NCI-H2227 (cell line): ENCODE results near the gene SCFD2.

Source experiments
- DNase-seq: peaks from one replicate; lab custom pipeline; 2025; ENCODE audit not compliant: unreplicated experiment; lab: John Stamatoyannopoulos, UW

SCFD2 gene

GRCh38 chr4:53019485-53020382 lies 346.1 kb downstream of the SCFD2 start:
- no peak for DNase-seq

- DNase-seq: no peak
These were observed 347.4 kb downstream of the SCFD2 start for GRCh38 chr4:53018471-53018870.

- DNase-seq: no peak
These were observed 349.6 kb downstream of the SCFD2 start for GRCh38 chr4:53016099-53016820.

GRCh38 chr4:53015681-53016080 lies 350.2 kb downstream of the SCFD2 start:
- peak; percentile 54 for DNase-seq

GRCh38 chr4:53014881-53015280 lies 351.0 kb downstream of the SCFD2 start:
- DNase-seq: no peak

GRCh38 chr4:53013873-53014775 lies 351.7 kb downstream of the SCFD2 start:
- DNase-seq: no peak

DNA sequence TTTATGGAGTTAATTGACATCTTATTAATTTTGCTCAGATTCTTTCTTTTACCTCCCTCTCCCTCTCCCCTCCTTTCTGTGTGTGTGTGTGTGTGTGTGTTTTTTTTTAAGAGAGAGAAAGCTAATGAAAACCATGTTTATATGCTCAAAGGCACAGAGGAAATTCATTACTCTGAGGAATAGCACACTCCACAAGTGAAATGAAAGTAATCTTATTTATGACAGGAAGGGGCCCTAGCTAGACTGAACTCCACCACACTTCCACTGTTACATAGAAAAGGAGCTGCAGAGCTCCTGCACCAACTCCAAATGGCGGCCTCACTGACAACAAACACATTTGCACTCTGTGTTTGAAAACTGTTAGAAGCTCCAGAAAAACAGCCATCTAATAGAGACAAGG lies 353.1 kb downstream of the SCFD2 start:
- DNase-seq: no peak

DNA sequence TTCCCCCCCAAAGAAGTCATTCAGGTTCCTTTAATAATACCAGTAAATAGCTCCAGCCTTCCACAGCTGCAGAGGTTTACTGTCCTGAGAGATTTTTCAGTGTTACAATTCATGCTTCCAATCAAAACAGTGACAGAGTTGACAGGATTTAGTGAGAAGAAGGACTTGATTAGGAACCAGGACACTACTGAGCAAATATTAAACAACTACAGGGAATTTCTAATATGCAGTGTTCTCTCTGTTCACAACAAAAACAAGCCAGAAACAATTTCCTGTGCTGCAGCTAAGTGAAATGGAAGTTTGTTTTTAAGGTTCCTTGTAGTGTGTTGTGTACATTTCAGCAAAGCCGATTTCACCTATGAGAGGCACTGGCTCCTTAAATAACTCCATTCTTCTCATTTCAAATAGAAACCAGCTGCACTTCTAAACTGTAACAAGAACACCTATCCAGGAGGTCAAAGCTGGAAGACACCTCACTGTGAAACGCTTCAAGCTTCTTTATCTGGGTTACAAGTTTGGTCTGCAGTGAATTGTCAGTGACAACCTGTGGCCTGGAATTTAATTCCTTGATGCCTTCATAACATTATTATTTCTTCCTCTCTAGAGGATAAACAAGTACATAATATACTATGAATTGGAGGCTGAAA lies 354.5 kb downstream of the SCFD2 start:
- DNase-seq: no peak

DNA sequence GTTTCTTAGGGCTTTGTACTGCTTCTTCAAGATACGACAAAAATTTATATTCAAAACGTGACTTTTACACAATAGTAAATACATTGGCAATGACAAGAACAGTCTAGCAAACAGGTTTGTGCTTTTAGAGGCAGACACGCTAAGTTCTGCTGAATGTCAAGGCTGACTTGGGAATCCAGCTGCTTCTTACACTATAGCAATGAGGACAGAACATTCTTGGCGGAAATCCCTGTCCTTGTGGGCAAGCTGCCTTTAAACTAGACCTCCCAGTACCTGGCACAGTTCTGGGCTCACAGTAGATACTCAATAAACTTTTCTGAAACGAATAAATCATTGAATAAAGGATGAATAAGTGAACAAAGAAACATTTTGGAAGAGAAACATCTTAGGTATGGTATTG lies 355.5 kb downstream of the SCFD2 start:
- no peak for DNase-seq

GRCh38 chr4:53009824-53010223 lies 356.0 kb downstream of the SCFD2 start:
- DNase-seq: no peak

GRCh38 chr4:53007024-53007423 lies 358.8 kb downstream of the SCFD2 start:
- no peak for DNase-seq

GRCh38 chr4:53005808-53006207 lies 360.1 kb downstream of the SCFD2 start:
- DNase-seq: no peak

GRCh38 chr4:53005149-53005546 lies 360.7 kb downstream of the SCFD2 start:
- no peak for DNase-seq

GRCh38 chr4:53004497-53005148 lies 361.2 kb downstream of the SCFD2 start:
- DNase-seq: no peak

GRCh38 chr4:53003959-53004358 lies 361.9 kb downstream of the SCFD2 start:
- DNase-seq: no peak

DNA sequence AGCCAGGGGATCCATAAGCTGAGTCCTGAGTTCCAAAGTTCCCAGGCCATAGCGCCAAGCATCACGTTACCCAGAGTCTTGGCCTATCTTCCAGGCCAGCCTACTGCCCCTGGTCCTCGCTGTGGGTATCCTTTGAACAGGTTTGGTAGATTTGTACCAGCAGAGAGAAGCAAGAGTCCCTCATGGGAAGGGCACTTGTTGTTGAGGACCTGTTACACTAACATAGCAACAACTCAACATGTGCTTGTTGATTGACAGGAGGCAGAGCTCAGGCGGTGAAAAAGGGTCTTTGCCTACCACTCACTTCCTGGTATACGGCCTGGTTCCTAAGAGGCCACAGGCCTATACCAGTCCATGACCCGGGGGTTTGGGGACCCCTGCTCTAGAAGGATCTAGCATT lies 365.3 kb downstream of the SCFD2 start:
- DNase-seq: no peak

DNA sequence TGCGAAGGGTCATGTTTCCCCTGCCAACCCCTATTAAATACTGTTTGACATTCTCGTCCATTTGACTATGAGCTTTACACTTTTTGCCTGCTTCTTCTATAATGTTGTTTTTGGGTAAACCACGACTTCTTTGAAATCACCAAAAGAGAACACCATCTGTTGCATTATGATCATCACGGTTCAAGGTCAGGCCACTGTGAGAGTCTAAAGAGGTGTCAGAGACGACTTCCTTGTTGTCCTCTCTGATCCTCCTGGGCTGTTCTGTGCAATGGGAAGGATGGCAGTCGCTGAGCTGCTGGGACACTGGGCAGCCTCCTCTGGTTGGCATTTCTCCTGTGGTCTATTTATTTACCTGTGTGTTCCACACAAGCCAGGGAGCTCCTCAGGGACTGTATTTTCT lies 366.2 kb downstream of the SCFD2 start:
- no peak for DNase-seq

- DNase-seq: no peak
These were observed 367.4 kb downstream of the SCFD2 start for GRCh38 chr4:52998413-52998812.

DNA sequence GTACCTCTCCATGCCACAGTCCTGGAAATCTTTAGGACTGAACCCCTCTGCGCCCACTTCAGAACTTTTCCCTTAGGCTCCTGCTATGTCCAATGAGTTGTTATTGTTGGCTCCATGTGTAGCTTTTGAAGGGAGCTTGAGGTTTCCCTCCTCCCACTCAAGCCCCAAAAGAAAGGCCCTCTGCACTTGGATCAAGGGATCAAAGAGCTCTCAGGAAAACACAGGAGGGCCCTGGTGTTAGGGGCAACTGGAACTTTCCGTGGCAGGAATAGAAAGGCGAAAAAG lies 368.8 kb downstream of the SCFD2 start:
- no peak for DNase-seq

DNA sequence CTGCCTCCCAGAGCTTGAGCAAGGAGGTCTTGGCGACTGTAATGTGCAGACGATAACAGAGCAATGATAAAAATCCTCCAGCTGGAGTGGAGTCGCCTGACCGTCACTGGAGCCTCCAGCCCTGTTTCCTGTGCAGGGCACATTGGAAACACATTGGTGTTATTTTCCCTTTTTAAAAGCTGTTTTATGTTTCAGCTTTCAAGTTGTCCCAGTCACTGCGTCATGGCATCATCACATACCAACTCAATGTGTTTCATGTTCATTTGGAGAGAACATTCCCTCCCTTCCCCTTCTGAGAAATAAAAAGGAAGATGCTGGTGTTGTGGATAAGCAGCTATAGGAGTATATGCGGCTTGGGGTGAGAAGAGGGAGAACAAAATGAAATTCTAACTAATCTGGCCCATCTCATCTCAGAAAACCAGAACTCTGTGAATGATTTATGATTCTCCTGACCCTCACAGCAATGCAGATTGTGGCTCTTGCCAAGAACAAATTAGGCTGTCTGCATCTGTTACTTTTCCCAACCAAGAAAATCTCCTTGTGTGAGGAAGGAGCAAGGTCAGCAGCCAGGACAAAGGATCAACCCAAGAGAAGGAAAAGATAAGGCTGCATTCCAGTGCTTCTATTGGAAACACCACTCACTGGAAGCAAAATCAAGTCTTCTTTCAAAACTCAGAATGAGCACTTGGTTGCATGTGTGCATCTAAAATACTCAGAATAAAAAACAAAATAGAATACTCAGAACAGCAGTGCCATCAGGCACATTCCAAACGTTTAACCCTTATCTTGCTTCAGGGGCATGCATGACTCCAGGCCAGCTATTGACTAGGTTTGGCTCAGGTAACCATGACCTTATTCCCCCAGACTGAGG lies 369.4 kb downstream of the SCFD2 start:
- no peak for DNase-seq
